ENCODE results near the gene OR10A6.

OR10A6 gene

DNA sequence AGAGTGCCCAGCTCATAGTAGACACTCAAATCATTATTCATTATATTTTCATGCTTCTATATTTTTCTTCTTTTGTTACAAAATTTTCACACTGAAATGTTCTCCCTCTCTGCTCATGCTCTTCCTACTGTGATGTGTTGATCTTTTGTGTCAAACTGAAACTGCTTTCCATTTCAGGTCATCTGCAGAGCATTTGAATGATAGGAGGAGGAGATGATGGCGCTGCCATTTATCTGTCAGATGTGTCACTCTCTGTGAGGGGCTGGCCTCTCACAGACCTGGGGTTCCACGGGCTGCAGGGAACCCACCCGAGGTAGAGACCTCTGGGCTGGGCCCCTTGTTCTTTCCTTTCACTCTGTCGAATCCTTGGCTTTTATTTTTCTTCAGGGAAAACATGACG lies 41.1 kb downstream of the OR10A6 start:
- TF ChIP-seq, protein P1, sequence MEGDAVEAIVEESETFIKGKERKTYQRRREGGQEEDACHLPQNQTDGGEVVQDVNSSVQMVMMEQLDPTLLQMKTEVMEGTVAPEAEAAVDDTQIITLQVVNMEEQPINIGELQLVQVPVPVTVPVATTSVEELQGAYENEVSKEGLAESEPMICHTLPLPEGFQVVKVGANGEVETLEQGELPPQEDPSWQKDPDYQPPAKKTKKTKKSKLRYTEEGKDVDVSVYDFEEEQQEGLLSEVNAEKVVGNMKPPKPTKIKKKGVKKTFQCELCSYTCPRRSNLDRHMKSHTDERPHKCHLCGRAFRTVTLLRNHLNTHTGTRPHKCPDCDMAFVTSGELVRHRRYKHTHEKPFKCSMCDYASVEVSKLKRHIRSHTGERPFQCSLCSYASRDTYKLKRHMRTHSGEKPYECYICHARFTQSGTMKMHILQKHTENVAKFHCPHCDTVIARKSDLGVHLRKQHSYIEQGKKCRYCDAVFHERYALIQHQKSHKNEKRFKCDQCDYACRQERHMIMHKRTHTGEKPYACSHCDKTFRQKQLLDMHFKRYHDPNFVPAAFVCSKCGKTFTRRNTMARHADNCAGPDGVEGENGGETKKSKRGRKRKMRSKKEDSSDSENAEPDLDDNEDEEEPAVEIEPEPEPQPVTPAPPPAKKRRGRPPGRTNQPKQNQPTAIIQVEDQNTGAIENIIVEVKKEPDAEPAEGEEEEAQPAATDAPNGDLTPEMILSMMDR (conservative IDR thresholded peaks at IDR 0.05; ENCODE audit: low read depth, low read length): no peak
- H3K4me3 ChIP-seq (ENCODE audit: low read length): no peak overlapping the region

DNA sequence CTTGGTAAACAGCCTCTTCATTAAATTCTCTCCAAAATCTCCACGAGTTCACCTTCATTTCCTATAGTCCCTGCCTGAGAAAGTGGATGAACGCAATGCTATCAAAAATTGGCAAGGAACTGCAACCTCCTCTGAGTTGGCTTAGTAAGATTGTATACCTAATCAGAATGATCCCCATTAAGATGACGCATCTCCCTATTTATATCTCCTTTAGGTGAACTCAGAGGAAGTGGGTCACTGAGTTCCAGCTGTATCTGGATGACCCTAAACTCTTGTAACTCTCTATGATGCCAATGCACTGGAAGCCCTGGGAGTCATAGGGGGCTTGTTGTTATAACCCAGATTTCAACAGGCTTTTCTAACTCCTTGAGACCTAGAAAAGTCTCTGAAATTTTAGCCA lies 48.2 kb downstream of the OR10A6 start:
- no peak overlapping the region for H3K4me3 ChIP-seq (ENCODE audit: low read length)
- no peak for DNase-seq (ENCODE audit: low read depth)
- TF ChIP-seq, protein P1 (conservative IDR thresholded peaks at IDR 0.05; ENCODE audit: low read depth, low read length): no peak

More for the DNA sequence above, 41.1 kb downstream of the OR10A6 start:
- no peak for DNase-seq (ENCODE audit: low read depth)

Data from retinal pigment epithelial cell (primary cell).